Stimulated activated CD8-positive, alpha-beta memory T cell treated with anti-CD3 and anti-CD28 coated beads, Interleukin-4, amount 100 ng/mL, for 48 hours (primary cell): ENCODE data around the gene CCSER1.
"Not testable (repeated sequence)": the region's sequence is repeated elsewhere in the genome, so short reads cannot be mapped to it uniquely, and the experiment has no call there.

ENCODE experiments used
- DNase-seq: peaks from one replicate; pipeline ENCODE4 v3.0.0-alpha.2; 2020

CCSER1 gene

GRCh38 chr4:91322961-91323360, 1195.8 kb downstream of the CCSER1 start:
- no peak for DNase-seq

GRCh38 chr4:91325495-91325894, 1198.3 kb downstream of the CCSER1 start:
- no peak for DNase-seq

DNA sequence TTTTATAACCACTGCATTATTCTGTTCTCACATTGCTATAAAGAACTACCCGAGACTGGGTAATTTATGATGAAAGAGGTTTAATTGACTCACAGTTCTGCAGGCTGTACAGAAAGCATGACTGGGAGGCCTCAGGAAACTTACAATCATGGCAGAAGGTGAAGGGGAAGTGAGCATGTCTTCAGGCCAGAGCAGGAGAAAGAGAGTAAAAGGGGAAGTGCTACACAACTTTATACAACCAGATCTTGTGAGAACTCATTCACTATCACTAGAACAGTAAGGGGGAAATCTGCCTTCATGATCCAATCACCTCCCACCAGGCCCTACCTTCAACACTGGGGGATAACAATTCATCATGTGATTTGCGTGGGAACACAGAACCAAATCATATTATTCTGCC, 1199.0 kb downstream of the CCSER1 start:
- not testable (repeated sequence) for DNase-seq

DNA sequence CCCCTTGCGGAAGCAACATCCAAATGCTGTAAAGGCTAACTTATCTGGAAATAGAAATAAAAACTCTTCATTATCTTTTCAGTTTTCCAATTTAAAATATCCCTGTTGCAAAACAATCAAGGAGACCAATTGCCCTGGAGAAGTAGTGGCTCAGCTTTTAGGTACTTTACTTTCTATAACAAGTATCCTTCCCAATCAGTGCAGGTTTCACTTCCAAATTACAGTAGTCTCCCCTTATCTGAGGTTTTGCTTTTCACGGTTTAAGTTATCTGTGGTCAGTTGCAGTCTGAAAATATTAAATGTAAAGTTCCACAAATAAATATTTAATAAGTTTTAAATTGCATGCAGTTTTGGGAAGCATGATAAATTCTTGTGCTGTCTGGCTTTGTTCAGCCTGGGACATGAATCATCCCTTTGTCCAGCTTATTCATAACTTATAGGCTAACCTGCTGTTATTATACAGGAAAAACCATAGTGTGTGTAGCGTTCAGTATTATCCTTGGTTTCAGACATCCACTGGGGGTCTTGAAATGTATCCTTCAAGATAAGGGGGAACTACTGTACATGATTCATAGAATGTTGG, 1203.5 kb downstream of the CCSER1 start:
- DNase-seq: no peak

DNA sequence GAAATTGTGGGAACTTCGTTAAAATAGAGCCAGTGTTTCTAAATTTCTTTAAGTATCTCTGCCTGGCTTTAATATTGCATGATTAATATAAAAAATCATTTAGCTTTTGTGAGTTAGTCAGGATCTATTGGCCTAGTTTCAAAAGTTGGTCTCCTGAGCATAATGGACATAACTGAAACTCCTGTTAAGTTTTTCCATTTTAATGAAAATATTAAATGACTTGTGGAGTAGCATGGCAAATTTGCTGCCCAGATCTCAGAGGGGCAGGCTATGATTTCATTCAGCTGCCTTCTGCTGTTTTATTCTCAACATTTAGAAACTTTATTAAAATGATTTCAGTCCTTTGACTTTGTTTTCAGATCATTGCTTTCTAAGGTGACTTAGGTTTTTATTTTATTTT, 1213.6 kb downstream of the CCSER1 start:
- DNase-seq: no peak

DNA sequence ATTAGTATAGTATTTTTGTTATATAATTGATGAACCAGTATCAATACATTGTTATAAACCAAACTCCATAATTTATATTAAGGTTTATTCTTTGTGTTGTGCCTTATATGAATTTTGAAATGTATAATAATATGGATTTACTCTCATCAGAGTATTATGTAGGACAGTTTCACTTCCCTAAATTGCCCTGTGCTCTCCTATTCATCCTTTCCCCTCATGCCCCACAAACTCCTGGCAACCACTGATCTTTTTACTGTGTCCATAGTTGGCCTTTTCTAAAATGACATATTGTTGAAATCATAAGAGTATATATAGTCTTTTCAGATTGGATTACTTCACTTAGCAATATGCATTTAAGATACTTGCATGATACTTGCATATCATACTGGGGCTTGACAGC, 1218.4 kb downstream of the CCSER1 start:
- no peak for DNase-seq

GRCh38 chr4:91356496-91356895, 1229.3 kb downstream of the CCSER1 start:
- DNase-seq: not testable (repeated sequence)

- DNase-seq: not testable (repeated sequence)
Observed at GRCh38 chr4:91358016-91358415, 1230.8 kb downstream of the CCSER1 start.

DNA sequence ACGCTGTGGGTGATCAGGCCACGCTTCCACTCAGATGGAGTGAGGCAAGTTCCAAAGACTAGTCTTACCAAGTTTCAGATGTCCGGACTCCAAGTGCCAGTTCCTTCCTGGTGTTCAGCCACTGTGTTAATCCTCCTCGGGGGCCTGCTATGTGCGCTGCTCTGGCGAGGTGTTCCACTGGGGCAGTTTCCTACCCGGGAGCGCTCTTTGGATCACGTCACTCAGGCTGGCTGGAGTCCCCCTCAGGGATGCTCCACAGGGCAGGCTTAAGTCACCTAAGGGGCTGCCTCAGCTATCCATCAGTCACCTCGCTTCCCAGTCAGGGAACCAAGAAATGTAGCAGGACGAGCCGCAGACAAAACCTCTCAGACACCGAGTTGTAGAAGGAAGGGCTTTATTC, 1231.4 kb downstream of the CCSER1 start:
- not testable (repeated sequence) for DNase-seq

DNA sequence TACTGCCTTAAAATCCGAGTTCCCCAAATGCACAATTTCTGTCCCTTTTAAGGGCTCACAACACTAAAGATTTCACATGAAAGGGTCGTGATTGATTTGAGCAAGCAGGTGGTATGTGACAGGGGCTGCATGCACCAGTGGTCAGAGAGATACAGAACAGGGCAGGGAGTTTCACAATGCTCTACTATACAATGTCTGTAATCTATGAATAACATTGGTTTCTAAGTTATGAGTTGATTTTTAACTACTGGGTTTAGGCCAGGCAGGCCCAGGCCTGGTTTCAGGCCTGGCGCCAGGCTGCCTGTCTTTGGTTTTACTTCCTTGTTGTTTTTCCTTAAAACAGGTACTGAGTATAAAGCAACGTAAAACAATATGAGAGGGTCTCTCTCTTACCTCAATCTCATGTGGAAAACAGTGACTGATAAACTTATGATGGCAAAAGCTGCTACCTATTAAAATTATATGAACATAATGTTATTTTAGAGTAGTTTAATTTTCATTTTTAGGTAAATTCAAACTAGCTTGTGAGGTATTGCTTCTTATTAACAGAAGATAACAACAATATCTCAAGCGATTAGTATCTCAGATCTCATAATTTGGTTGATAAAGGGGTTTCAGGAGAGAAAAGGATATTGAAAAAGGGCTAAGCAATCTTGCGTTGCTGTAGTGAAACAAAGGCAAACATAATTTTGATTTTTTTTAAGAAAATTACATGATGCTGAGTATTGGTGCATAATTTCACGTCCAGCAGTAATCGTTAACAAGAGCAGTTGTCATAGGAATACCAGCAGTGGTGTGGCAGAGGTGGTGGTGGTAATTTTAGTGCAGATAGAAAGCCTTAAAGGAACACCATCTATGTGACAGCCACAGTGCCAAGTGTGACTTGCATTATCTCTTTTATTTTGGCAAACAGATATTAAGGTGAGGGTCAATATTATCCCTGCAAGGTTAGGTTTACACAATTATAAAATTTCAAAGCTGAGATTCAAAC, 1232.1 kb downstream of the CCSER1 start:
- DNase-seq: no peak

DNA sequence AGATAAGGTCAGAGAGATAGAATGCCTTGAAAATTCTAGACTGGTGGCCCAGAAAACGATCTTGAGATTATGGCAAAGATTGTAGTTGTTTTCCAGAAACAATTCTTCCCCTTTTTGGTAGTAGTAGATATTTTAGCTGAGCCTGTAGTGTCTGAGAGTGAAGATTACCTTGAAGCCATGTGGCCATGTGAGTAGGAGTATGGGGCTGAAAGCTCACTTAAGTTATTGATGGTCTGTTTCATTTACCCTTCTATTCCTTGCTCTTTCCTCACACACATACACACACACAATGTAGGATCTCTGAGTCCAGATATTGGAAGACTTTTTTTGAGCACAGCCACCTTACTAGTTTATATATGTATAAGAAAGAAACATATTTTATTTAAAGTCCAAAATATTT, 1234.9 kb downstream of the CCSER1 start:
- no peak for DNase-seq

DNA sequence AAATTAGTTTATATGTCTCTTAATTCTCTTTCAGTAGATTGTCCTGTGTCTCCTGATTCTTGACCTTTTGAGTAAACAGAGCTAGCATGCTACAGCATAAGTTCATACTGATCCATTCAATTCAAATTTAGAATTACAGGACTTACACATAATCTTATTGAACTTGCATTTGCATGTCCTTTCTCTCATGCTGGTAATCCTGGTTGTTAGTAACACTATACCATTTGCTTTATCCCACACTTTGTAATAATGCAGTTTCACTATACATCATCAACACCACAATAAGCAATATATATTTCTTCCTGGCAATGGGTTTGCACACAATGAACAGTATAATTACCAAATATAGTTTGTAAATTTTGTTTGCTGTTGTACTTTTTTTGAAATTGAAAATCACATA, 1239.4 kb downstream of the CCSER1 start:
- no peak for DNase-seq

DNA sequence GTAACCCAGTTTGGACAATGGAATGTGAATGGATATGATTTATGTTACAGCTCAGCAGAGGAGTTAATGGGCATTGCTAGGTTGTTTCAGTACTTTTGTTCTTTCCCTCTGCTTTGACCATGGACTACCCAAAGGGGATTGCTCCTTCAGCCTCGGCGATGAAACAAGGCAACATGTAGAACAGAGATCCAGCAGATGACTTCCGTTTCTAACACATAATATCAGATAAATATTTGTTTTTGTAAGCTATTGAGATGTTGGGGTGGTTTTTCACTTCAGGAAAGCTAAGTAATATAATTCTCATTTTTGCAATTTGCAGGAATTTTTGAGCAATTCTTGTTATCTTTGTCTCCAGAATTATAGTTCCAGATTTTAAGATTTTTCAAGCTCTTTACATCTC, 1241.9 kb downstream of the CCSER1 start:
- no peak for DNase-seq

DNA sequence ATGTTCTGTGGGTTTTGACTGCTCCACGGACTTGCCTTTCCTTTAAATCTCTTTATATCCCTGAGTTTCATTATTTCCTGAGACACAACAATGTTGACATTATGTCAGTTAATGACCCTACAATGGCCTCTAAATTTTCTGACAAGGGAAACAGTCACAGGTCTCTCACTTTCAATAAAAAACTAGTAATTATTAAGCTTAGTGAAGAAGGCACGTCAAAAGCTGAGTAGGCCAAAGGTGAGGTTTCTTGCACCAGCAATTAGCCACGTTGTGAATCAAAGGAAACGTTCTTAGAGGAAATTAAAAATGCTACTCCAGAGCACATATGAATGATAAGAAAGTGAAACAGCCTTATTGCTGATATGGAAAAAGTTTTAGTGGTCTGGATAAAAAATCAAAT, 1246.4 kb downstream of the CCSER1 start:
- no peak for DNase-seq

DNA sequence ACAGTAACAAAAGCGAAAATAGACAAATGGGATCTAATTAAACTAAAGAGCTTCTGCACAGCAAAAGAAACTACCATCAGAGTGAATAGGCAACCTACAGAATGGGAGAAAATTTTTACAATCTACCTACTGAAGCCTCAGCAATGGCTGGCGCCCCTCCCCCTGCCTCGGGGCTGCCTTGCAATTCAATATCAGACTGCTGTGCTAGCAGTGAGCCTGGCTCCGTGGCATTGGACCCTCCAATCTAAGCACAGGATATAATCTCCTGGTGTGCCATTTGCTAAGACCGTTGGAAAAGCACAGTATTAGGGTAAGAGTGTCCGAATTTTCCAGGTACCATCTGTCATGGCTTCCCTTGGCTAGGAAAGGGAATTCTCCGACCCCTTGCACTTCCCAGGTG, 1278.2 kb downstream of the CCSER1 start:
- not testable (repeated sequence) for DNase-seq

- DNase-seq: no peak
Observed at GRCh38 chr4:91422011-91422410, 1294.8 kb downstream of the CCSER1 start.

- DNase-seq: no peak
Observed at GRCh38 chr4:91426725-91427124, 1299.5 kb downstream of the CCSER1 start.

DNA sequence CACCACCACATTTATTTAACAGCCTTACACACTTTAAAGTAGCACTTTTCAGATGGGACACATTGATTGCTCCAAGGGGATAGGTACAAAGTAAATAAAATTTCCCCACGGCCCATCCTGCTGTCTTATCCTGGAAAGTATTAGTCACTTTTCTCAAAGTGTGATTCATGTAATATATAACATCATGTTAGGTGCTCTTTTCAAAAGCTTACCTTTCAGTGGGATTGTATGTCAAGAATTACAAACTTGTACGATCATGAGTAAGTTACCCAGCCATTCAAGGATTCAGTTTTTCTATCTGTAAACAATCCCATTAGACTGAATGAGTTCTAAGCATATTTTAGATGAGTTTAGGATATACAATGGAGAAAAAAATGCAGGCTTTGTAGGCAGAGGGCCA, 1300.0 kb downstream of the CCSER1 start:
- no peak for DNase-seq

GRCh38 chr4:91434631-91435030, 1307.4 kb downstream of the CCSER1 start:
- no peak for DNase-seq

- no peak for DNase-seq
Observed at GRCh38 chr4:91436556-91436955, 1309.4 kb downstream of the CCSER1 start.

GRCh38 chr4:91447168-91447567, 1320.0 kb downstream of the CCSER1 start:
- DNase-seq: no peak

GRCh38 chr4:91448668-91449330, 1321.6 kb downstream of the CCSER1 start:
- DNase-seq: no peak

- no peak for DNase-seq
Observed at GRCh38 chr4:91454111-91454510, 1326.9 kb downstream of the CCSER1 start.

DNA sequence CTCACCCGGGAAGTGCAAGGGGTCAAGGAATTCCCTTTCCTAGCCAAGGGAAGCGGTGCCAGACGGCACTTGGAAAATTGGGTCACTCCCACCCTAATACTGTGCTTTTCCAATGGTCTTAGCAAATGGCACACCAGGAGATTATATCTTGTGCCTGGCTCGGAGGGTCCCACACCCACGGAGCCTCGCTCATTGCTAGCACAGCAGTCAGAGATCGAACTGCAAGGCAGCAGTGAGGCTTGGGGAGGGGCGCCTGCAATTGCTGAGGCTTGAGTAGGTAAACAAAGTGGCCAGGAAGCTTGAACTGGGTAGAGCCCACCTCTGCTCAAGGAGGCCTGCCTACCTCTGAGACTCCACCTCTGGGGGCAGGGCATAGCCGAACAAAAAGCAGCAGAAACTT, 1335.4 kb downstream of the CCSER1 start:
- DNase-seq: not testable (repeated sequence)
